HG03039 (cell line): Measurements from ENCODE around the gene JMJD6.
"Not testable (repeated sequence)": the region's sequence is repeated elsewhere in the genome, so short reads cannot be mapped to it uniquely, and the experiment has no call there.

Experiments used
- ATAC-seq: cut with Tn5 transposase; IDR thresholded peaks from one replicate; pipeline ENCODE4 v1.9.1; 2021; ENCODE audit warnings: mild to moderate bottlenecking, moderate library complexity; ENCODE audit not compliant: unreplicated experiment

JMJD6 gene

DNA sequence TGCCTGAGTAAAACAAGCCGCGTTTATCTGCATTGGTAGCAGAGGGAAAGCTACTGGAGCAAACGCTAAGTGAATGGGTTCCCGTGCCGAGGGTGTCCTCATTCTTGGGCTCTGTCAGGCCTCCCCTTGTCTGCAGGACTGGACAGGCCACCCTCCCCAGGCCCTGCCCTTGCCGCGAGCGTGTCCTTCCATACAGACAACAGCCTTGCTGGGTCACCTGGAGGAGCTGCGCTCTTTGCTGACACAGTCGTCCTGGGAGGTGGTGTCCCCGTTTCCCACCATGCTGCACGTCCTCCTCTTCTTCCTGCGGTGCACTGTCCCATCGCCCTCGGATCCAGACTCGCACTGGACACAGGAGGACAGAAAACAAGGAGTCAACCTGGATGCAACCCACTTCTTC lies 7.9 kb downstream of the JMJD6 start:
- ATAC-seq: no peak

DNA sequence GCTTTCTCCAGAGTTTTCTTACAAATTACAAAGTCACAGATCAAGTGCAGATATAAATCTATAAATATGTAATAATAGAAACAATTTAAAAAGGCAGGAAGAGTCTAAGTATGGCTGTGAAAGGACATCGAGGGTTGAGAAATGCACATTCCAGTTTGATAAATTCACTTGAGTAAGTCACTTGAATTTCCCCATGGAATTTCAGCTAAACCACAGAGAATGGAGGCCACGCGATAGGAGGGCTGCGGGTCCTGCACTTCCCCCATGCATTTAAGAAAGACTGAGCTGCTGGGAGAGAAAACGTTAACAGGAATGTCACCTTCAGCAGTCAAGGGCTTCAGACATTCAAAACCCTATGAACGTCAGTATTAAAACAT lies 9.6 kb downstream of the JMJD6 start:
- no peak for ATAC-seq

DNA sequence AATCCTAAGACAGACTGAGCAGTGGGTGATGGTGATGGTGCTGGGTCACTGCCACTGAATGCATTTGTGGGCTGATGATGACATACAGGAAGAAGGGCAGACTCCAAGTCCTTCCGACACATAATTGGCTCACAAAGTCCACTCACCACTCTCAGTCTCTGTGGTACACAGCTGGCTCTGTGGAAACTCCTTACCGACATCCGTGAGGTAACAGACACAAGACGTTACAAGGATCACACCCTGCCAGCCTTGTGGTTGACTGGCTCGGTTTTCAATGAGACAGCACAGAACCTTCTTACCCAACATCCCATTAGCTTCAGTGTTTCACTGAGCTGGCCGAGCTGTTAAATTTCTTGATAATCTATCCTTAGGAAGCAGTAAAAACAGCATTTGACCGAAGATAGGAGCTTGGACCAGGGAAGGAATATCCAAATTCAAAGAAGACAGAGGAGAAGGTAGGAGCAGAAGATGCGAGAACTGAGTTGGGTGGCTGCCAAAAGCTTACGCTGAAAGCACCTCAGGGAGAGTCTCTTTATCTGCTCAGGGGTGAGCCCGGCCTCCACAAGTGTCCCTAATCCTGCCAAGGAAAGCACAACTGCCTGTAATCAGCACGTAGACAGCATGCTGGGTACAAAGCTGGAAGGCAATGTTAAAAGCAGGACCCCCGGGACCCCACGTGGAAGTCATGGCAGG lies 10.1 kb downstream of the JMJD6 start:
- ATAC-seq: no peak

DNA sequence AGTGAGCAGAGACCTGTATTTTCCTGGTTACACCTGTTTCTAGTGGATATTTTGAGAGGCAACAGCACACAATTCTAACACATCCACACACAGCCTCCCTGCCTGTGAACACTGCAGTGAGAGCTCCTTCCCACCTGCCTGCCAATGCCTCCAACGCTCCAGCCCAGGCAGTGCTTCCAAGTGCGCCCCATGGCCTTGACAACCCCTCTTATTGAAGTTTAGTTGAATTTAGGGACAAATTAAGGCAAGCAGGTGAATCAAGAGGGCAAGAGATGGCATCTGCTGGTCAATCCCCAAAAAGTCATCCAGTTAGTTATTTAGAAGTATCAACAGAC lies 10.9 kb downstream of the JMJD6 start:
- no peak for ATAC-seq

DNA sequence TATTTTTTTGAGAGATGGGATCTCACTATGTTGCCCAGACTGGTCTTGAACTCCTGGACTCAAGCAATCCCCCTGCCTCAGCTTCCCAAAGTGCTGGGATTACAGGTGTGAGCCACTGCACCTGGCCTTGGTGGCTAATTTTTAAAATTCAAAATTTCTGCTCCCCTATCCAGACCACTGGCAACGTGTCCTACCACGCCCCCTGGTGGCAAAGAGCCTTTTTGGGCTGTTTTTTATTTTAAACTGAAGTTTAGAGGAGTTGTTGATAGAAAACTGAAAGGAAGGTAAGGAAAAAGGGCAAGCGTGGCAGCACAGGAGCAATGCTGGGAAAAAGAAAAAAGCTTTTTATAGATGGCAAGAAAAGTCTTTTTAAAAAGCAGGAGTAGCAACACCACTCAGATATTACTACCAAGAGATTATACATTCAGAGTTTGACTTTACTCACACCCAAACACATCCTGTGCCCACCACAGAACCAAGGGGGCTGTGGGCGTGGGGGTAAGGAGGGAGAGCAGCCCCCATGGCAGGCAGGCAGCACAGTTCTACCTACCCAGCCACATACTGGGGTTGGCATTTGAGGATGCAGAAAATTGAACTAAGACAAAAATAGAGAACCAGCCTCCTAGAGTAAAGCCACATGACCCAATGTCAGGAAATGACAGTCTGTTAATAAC lies 11.4 kb downstream of the JMJD6 start:
- no peak for ATAC-seq

DNA sequence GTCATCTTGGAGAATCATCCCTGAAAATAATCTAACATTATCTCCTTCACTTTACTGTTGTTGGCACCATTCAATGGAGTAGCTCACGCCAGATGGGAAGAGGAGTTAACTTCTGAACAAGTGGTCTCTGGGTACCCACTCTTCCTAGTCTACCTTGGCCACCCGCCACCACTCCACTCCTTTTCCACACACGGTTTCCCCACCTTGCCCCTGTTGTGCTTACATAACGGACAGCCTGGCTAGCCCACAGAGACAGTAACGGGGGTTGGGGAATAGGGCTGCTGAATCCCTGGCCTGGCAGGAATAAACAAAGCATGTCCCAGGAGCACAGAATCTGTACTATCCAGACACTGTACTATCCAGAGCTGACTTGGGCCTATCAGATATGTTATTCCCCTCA lies 12.1 kb downstream of the JMJD6 start:
- no peak for ATAC-seq

DNA sequence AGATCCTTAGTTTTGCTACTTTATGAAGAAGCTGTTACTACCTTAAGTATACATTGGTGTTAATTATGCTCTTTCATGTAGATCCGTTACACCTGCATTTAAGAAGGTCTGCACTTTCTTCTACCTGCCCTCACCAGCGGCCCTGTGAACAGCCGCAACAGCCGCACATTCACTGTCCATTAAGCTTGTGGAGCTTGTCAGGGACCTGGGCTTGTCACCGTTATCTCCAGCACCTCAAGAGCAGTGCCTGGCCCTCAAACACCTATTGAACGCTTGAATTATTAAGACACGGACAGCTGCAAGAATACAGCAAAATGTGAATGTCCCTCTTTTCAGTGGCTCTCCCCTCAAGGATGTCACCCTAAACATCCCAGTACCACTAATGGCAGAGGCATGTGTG lies 12.6 kb downstream of the JMJD6 start:
- ATAC-seq: no peak

DNA sequence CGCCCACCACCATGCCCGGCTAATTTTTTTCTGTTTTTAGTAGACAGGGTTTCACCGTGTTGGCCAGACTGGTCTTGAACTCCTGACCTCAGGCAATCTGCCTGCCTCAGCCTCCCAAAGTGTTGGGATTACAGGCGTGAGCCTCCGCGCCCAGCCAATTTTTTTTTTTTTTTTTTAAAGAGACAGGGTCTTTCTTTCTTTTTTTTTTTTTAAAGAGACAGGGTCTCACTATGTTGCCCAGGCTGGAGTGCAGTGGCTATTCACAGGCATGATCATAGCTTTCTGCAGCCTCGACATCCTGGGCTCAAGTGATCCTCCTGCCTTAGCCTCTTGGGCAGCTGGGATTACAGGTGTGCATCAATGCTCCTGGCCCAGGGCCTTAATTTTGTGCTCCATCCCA lies 14.1 kb downstream of the JMJD6 start:
- ATAC-seq: not testable (repeated sequence)

DNA sequence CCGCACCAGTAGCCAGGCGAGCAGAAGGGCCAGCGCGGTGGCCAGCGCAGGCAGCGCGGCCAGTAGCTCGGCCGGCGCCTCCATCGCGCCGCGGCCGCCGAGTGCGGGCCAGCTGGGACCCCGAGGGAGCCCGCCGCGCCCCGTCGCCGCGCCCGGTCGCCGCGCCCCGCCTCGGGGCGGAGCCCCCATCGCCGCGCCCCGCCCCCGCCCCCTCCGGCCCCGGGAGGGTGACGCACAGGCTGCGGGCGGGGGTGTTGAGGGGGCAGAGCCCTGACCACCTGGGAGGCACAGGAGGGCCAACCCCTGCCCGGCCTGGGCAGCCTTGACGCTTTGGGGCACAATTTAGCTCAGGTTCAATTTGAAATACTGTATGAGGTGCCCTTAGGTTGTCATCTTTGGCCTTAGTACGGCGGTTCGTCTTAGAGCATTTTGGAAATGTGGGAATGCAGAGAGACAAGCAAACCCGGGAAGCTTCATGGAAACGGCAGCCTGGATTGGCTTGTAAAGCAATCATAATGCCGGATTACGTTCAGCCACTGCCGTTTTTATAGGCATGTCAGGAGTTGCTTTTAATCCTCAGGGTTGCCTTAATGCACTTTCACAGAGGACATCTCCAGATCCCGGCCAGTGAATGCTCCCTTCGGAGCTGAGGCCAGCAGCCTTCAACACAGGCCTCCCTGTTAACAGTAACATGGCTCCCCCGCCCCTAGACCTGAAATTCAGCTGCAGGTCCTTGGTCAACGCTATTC lies 15.4 kb downstream of the JMJD6 start, which contains the start of gene MXRA7:
Gene MXRA7 (minus strand): TSS at position 103 of the 749 bp plus-strand sequence. CDS start 19 bp downstream, at position 84.
- ATAC-seq: no peak

DNA sequence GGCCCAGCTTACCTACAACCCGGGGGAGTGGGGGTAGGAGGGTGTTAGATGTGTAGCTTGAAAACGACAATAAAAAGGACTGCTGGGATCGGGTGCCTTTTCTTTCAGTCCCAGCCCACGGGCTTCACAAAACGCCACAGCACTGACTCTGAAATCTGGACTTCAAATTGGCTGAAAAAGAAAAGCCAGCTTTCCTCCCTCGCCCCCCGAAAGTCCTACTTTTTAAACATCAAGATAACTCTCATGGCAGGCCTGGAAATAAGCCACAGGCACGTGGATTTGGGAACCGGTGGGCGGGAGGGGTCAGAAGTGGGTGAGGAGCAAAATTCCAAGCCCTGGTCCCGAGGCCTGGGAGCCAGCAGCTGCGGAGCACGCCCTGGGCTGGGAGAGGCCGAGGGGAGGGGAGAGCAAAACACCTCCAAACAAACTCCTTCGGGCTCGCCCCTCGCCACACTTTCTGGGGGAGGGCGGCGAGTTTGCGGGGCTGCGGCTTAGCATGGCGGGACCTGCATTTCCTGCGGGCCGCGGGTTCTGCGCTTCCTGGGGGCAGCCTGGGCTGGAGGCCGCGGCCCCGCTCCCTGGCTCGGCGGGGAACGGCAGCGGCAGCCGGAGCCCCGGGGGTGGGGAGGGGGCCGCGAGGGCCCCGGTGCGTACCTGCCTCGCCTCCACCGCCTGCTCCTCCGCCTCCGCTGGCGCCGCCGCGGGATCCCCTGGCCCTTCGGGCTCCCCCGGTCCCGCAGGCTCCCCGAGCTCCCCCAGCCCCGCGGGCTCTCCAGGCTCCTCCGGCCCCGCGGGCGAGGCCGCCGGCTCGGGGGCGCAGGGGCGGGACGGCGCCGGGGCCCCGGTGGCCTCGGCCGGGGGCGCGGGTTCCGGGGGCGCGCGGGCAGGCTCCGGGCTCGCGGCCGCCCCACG lies 16.2 kb downstream of the JMJD6 start:
- not testable (repeated sequence) for ATAC-seq

DNA sequence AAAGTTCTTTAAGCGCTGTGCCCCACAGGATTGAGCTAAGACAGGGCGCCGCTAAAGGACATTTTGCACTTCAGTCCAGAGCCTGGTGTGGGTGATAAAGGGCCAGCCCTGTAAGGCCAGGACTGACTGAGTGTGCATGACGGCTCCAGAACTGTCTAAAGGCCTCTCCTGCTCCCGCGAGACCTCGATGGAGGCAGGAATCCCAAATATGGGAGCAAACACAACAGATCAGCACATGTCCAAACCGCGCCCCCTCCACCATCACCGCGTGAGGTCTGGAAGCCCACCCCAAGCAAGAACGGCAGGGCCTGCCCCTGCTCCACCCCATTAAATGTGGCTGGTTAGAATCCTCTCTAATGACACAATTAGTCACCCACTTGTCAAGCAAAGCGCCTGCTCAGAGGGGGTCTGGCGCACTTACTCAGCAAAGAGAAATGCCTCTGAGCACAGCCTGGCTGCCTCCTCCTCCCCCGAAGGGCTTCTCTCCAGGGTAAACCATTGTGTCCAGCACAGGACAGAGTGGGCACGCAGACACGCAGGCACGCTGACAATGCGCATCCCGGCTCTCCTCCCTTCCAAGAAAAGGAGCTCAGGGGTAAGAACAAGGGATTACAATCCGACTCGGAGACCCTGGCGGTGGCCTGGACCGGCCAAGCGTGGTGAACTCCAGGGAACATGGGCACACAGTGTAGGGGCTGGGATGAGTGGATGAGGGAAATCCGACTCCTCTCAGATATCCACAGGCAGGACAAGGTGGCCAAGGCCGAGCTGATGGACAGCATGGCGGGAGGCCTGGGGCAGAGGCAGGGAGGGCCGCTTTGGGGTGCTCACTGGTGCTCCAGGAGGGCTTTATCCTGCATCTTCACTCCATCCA lies 17.1 kb downstream of the JMJD6 start:
- ATAC-seq: no peak

DNA sequence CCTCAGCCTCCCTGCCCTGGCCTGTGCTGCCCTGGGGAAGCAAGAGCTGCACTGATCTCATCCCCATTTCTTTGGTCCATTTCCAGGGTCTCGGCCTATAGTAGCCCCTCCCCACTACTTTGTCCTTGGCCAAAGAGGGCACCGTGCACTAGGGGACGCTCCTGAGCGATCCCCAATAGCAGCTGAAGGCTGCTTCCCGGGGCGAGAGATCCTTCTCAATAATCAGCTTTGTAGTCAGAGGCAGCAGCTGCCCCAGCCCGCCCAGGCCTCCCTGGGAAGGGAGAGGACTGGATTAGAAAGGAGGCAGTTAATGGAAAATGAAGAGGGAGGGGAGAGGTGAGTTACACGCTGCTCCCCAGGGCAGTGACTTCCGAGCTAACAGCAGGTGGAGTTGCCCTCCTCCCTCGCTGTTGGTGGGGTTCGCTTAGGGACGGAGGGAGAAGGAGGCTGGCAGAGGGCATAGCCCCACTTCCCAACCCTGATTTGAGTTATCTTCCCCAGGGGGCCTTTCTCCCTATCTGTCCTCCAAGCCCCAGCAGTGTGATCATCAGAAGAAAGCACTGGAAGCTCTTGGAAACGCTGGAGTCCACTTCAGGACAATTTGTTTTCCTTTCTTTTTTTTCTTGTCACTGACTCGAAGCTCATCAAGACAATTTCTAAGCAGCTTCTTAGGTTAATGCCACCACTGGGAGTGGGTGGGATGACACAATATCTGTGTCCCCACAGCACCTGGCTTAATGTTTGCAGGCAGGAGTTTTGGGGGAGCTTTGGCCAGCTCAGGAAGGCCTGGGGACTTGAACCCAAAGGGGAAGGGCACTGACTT lies 18.2 kb downstream of the JMJD6 start:
- no peak for ATAC-seq

DNA sequence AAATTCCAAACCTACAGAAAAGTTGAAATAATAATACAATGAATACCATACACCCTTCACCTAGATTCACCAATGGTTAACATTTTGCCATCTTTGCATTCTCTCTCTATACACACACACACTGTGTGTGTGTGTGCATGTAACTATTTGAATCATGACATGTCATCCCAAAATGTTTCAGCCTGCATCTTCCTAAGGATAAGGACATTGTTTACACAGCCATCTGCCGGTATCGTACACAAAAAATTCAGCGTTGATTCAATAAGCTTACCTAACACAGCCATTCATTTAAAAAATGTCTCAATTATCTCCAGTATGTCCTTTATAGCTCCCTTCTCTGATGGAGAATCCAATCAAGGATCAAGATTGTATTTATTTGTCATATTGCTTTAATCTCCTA lies 19.6 kb downstream of the JMJD6 start:
- no peak for ATAC-seq

DNA sequence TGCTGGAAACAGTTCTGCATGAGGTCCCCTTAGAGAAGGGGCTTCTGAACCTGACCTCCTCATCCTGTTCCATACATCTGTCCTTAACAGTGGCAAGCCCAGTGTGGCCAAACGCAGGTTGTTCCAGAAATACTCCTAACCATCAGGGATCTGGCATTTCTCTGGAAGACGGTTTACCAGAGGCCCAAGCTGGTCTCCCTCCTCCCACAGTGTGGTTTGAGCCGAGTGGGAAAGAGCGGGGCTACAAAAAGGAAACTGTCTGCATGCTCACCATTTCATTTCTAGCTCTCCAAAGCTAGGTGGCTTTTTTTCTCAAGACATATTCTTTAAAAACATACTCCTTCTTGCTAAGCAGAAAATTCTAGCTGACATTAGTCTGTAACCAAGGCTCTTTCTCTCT lies 21.6 kb downstream of the JMJD6 start:
- ATAC-seq: no peak

DNA sequence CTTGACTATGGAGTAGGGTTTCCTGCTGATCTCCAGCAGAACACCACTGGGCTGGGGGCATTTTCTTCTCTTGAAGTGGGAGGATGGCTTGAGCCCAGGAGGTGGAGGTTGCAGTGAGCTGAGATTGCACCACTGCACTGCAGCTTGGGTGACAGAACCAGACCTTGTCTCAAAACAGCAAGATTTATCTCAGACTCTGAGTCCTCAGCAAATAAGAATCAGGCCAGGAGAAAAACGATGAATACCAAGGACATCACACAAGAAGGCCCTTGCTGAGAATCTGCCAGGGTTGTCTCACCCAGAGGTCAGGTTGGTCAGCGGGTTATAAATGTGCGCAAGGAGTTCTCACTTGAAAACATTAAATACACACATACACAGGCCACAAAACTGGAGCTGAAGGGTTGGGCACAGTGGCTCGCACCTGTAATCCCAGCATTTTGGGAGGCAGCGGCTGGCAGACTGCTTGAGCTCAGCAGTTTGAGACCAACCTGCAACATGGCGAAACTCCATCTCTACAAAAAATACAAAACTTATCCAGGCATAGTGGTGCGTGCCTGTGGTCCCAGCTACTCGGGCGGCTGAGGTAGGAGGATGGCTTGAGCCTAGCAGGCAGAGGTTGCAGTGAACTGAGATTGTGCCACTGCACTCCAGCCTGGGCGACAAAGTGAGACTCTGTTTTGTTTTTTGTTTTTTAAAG lies 23.3 kb downstream of the JMJD6 start:
- ATAC-seq: no peak

DNA sequence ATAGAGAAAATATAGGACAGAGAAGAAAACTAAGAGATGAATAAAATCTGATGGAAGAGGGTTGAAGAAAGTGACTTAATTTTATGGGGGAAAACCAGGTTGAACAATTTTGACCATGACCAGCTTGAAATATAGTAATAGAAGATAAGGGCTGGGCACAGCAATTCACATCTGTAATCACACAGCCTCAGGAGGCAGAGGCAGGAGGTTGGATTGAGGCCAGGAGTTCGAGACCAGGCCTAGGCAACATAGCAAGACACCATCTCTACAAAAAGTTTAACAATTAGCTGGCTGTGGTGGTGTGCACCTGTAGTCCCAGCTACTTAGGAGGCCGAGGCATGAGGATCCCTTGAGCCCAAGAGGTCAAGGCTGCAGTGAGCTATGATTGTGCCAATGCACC lies 24.3 kb downstream of the JMJD6 start:
- no peak for ATAC-seq

DNA sequence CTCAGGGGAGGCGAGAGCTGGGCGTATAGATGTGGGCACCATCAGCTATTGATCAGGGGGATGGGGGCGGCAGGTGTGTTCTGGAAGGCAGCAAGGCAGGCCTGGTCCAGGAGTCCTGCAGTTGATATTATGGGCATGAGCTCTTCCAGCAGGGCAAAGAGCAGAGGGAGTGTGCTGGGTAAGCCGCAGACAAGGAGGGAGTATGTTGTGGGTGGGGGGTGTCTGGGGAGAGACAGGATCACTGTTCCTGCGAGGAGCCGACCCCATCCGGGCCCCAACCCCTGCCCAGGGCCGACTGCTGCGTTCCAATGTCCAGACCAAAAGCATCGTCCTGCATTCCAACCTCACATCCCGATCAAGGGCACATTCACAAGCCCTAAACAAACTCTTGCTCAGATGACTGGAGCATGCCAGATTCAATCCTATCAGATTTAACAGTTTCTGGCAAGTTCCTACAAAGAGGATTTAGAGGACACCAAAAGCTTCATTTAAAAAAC lies 24.9 kb downstream of the JMJD6 start:
- no peak for ATAC-seq
